Thyroid gland (tissue), 4 donors: ENCODE results near the gene FHIT. TPM values are rescaled to one million over a fixed set of nuclear protein-coding genes. Genes with fewer than 3 reads are reported as not detected.

Source experiments
- DNase-seq, 2 donors: peaks; one replicate each; pipeline ENCODE4 v3.0.0-alpha.2; 2019
- H3K27ac ChIP-seq, 3 donors: fragments of 200-600 bp; sonication (generic); 1 replicate in 2 of 3; 2 replicates in 1 of 3; pipeline ENCODE4 v1.5.1; 2016 to 2019; ENCODE audit warnings: mild to moderate bottlenecking in 1 of 3, moderate library complexity in 1 of 3
- H3K27me3 ChIP-seq: fragments of 200-600 bp; sonication (generic); one replicate; pipeline ENCODE4 v1.5.1; 2019
- H3K36me3 ChIP-seq, 2 donors: fragments of 200-600 bp; sonication (generic); one replicate each; pipeline ENCODE4 v1.5.1; 2016 to 2019
- H3K4me1 ChIP-seq, 2 donors: fragments of 200-600 bp; sonication (generic); one replicate each; pipeline ENCODE4 v1.5.1; 2017 to 2019
- H3K4me3 ChIP-seq, 3 donors: fragments of 200-600 bp; sonication (generic); replicated peaks in 1 of 3; 1 replicate in 2 of 3; 2 replicates in 1 of 3; pipeline ENCODE4 v1.5.1; 2016; ENCODE audit warnings: mild to moderate bottlenecking in 1 of 3
- H3K9me3 ChIP-seq: fragments of 200-600 bp; sonication (generic); one replicate; pipeline ENCODE4 v1.5.1; 2017
- CTCF ChIP-seq, 6 experiments: fragments of 200-600 bp in 3 of 6; fragments of 450-650 bp in 3 of 6; sonication (generic) in 3 of 6; IDR thresholded peaks; one replicate each; pipeline ENCODE4 v1.5.1; 2016 to 2019; ENCODE audit warnings: antibody characterized with exemption in 6 of 6, mild to moderate bottlenecking in 2 of 6, inconsistent platforms in 1 of 6, moderate library complexity in 1 of 6
- POLR2A ChIP-seq, 2 donors: fragments of 450-650 bp; IDR thresholded peaks; one replicate each; pipeline ENCODE4 v1.6.1; 2017; ENCODE audit warnings: antibody characterized with exemption in 2 of 2, mild to moderate bottlenecking in 2 of 2, moderate library complexity in 1 of 2
- WGBS, 2 donors: methylation state at CpG; one replicate each; pipeline ENCODE4 v1.1.5; 2017; 5-methylcytosine and 5-hydroxymethylcytosine counted together
- intact Hi-C: fragments of 100-400 bp; cut with DNase I; formaldehyde crosslinking; loops from one replicate; pipeline ENCODE4 v1.15.1; 2023
- total RNA-seq, 4 donors: library from RNA; depleted of rRNA; stranded (reverse); fragments of >200 nt; gene quantifications; one replicate each; pipeline ENCODE4 v1.2.3, GENCODE V29; 2016

FHIT gene
- total RNA-seq, 4 donors from 2014 or later: 12.2 to 18.9 (median 16.2) TPM

GRCh38 chr3:60047426-60048200 lies 1203.6 kb downstream of the FHIT start:
- Histone ChIP-seq H3K27me3 (no peaks in the 10 kb centered on the region), H3K36me3 (no peaks in the 10 kb centered on the region), H3K4me1 (no peaks in the 10 kb centered on the region), H3K27ac (no peak overlapping the region), H3K9me3 (no peaks in the 10 kb centered on the region), H3K4me3 (no peak overlapping the region)
- DNase-seq: no peak
- intact Hi-C loops: no loop called here
- TF ChIP-seq POLR2A (IDR thresholded peaks at IDR 0.05) (no peak), CTCF (IDR thresholded peaks at IDR 0.05) (no peak)
- WGBS, 2 donors: 92 to 95% methylated on average over 9 of the region's 9 CpGs

GRCh38 chr3:60046210-60046609 lies 1205.0 kb downstream of the FHIT start:
- no peaks in the 10 kb centered on the region for H3K4me1 ChIP-seq
- no peaks in the 10 kb centered on the region for H3K27me3 ChIP-seq
- 86 to 90% methylated on average over 6 of the region's 6 CpGs for WGBS, 2 donors
- H3K36me3 ChIP-seq: no peaks in the 10 kb centered on the region
- no peak overlapping the region for H3K4me3 ChIP-seq
- intact Hi-C loops: no loop called here
- no peak for TF ChIP-seq CTCF (IDR thresholded peaks at IDR 0.05)
- no peak for TF ChIP-seq POLR2A (IDR thresholded peaks at IDR 0.05)
- no peak overlapping the region for H3K27ac ChIP-seq
- H3K9me3 ChIP-seq: no peaks in the 10 kb centered on the region
- DNase-seq: no peak

GRCh38 chr3:60045686-60046085 lies 1205.6 kb downstream of the FHIT start:
- TF ChIP-seq CTCF (IDR thresholded peaks at IDR 0.05) (no peak), POLR2A (IDR thresholded peaks at IDR 0.05) (no peak)
- H3K9me3 ChIP-seq: no peaks in the 10 kb centered on the region
- WGBS, 2 donors: 91 to 94% methylated on average over 1 of the region's 1 CpG
- no peak for DNase-seq
- no peaks in the 10 kb centered on the region for H3K36me3 ChIP-seq
- no peak overlapping the region for H3K4me3 ChIP-seq
- intact Hi-C loops: no loop called here
- no peaks in the 10 kb centered on the region for H3K27me3 ChIP-seq
- H3K4me1 ChIP-seq: no peaks in the 10 kb centered on the region
- H3K27ac ChIP-seq: no peak overlapping the region

- H3K9me3 ChIP-seq: no peaks in the 10 kb centered on the region
- H3K27me3 ChIP-seq: no peaks in the 10 kb centered on the region
- 93 to 97% methylated on average over 7 of the region's 7 CpGs for WGBS, 2 donors
- H3K36me3 ChIP-seq: no peaks in the 10 kb centered on the region
- no peak overlapping the region for H3K27ac ChIP-seq
- intact Hi-C loops: no loop called here
- H3K4me1 ChIP-seq: no peaks in the 10 kb centered on the region
- TF ChIP-seq POLR2A (IDR thresholded peaks at IDR 0.05) (no peak), CTCF (IDR thresholded peaks at IDR 0.05) (no peak)
- DNase-seq: no peak
- H3K4me3 ChIP-seq: no peak overlapping the region
Observed at GRCh38 chr3:60036803-60037202, 1214.4 kb downstream of the FHIT start.

- no peaks in the 10 kb centered on the region for H3K4me1 ChIP-seq
- no peaks in the 10 kb centered on the region for H3K9me3 ChIP-seq
- no peak overlapping the region for H3K4me3 ChIP-seq
- no peak for DNase-seq
- no peaks in the 10 kb centered on the region for H3K27me3 ChIP-seq
- WGBS, 2 donors: 82 to 86% methylated on average over 3 of the region's 3 CpGs
- H3K36me3 ChIP-seq: no peaks in the 10 kb centered on the region
- no peak overlapping the region for H3K27ac ChIP-seq
- TF ChIP-seq POLR2A (IDR thresholded peaks at IDR 0.05) (no peak), CTCF (IDR thresholded peaks at IDR 0.05) (no peak)
- intact Hi-C loops: no loop called here
Observed at GRCh38 chr3:60033901-60034453, 1217.3 kb downstream of the FHIT start.
